ENCODE measurements around the gene IFNA2.

DNA sequence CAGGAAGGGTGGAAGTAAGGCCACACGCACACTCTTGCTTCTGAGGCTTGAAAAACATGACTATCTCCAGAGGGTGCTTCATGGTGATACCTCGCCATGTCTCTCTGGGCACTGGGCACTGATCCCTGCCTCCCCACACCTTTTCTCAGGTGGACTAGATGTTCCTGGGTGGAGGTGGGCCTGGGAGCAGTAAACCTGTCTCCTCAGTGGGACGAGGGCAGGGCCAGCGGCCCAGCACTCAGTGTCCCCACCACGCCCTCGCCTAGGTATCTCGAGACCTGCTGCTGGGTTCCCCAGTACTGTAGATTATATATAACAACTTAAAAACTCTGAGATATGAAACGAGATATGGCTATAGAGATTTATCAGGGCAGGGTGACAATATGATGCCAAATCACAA lies 22.9 kb downstream of the IFNA2 start:
- TF ChIP-seq, protein P1, sequence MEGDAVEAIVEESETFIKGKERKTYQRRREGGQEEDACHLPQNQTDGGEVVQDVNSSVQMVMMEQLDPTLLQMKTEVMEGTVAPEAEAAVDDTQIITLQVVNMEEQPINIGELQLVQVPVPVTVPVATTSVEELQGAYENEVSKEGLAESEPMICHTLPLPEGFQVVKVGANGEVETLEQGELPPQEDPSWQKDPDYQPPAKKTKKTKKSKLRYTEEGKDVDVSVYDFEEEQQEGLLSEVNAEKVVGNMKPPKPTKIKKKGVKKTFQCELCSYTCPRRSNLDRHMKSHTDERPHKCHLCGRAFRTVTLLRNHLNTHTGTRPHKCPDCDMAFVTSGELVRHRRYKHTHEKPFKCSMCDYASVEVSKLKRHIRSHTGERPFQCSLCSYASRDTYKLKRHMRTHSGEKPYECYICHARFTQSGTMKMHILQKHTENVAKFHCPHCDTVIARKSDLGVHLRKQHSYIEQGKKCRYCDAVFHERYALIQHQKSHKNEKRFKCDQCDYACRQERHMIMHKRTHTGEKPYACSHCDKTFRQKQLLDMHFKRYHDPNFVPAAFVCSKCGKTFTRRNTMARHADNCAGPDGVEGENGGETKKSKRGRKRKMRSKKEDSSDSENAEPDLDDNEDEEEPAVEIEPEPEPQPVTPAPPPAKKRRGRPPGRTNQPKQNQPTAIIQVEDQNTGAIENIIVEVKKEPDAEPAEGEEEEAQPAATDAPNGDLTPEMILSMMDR (conservative IDR thresholded peaks at IDR 0.05; ENCODE audit: low read depth in 2 of 2), result no peak
- no peak for TF ChIP-seq ZNF114 (CRISPR knock-in tag; IDR thresholded peaks at IDR 0.05)
- no peak for TF ChIP-seq POLR2AphosphoS5 (IDR thresholded peaks at IDR 0.05; ENCODE audit: low read depth)
- TF ChIP-seq EZH2 (IDR thresholded peaks at IDR 0.05; ENCODE audit: low read depth, unreplicated experiment), result no peak
- no peak for TF ChIP-seq REST (IDR thresholded peaks at IDR 0.05; ENCODE audit: unreplicated experiment)
